OCI-LY3 (cell line): Measurements from ENCODE around the gene MIB1.

Experiments
- CTCF ChIP-seq: fragments of 200-600, 300-600 bp; sonication (generic); IDR thresholded peaks from 2 replicates; pipeline ENCODE4 v1.5.1; 2014; ENCODE audit warnings: antibody characterized with exemption, low read length, low read depth
- EZH2phosphoT487 ChIP-seq: fragments of 200-600 bp; shearing (Covaris generic); IDR thresholded peaks from 2 replicates; pipeline ENCODE4 v1.6.1; 2018; ENCODE audit warnings: antibody characterized with exemption, mixed run types, low read depth

- TF ChIP-seq CTCF (no peak), EZH2phosphoT487 (no peak)
Observed at GRCh38 chr18:21815101-21815500, 74.5 kb downstream of the MIB1 start.
